Left cardiac atrium (tissue), 4 donors: ENCODE results near the gene KRT40. TPM values are rescaled to one million over a fixed set of nuclear protein-coding genes. Genes with fewer than 3 reads are reported as not detected.

Experiments
- ATAC-seq, 2 donors: fragments of 200-7000 bp; cut with Tn5 transposase; one replicate each; pipeline ENCODE4 v1.9.1; 2020; ENCODE audit warnings: mild to moderate bottlenecking in 2 of 2, moderate library complexity in 2 of 2
- DNase-seq: peaks from one replicate; pipeline ENCODE4 v3.0.0-alpha.2; 2020
- intact Hi-C, 2 donors: fragments of 100-400 bp; cut with DNase I; formaldehyde crosslinking; loops; one replicate each; pipeline versions ENCODE4 v1.14.1 to v1.15.1; 2022 to 2023
- long read RNA-seq: library from polyadenylated mRNA; unstranded; transcript quantifications from one replicate; pipeline ENCODE4 v2.0.0, GENCODE V29; 2021
- total RNA-seq, 2 donors: library from RNA; stranded (reverse); fragmentation: NEBNext Ultra II Directional; extraction: Animal tissue kit (Norgen Biotek cat#: 25700); gene quantifications; one replicate each; pipeline ENCODE4 v1.2.1, GENCODE V29; 2021
- donor health status: DM: no; HTN: yes; CAD: no.
- donor health status: DM: no; HTN: yes; CAD: no; lungs with severe emphysema.
- donor health status: DM: yes; HTN: yes; CAD: no.
- donor health status: Dilated cardiomyopathy.

KRT40 gene
- total RNA-seq = not detected
- long read RNA-seq = 0 reads

- ATAC-seq (no peak), DNase-seq (no peak)
- intact Hi-C loops = no loop called here
Observed at GRCh38 chr17:40984226-40984625, at the start of gene KRT40. TSS of gene KRT40 (minus strand) at chr17:40984326. CDS start at chr17:40984273, 53 bp downstream.

- ATAC-seq = no peak
- intact Hi-C loops = no loop called here
- no peak for DNase-seq
Observed at GRCh38 chr17:41029633-41030245, 45.6 kb upstream of the KRT40 start, which contains the start of gene KRTAP1-4. TSS of gene KRTAP1-4 (minus strand) at chr17:41030195. CDS start at chr17:41030078, 117 bp downstream.

- ATAC-seq (no peak), DNase-seq (no peak)
- intact Hi-C loops = no loop called here
Observed at GRCh38 chr17:41026715-41027471, 42.8 kb upstream of the KRT40 start, which contains the start of gene KRTAP1-5. TSS of gene KRTAP1-5 (minus strand) at chr17:41027208. CDS start at chr17:41027155, 53 bp downstream.

- DNase-seq (no peak), ATAC-seq (no peak)
- intact Hi-C loops = no loop called here
Observed at GRCh38 chr17:41024697-41025096, 40.6 kb upstream of the KRT40 start.

- intact Hi-C loops = no loop called here
- DNase-seq (no peak), ATAC-seq (no peak)
Observed at GRCh38 chr17:41020336-41020735, 36.2 kb upstream of the KRT40 start.

GRCh38 chr17:41019415-41019814, 35.3 kb upstream of the KRT40 start:
- DNase-seq = no peak
- intact Hi-C loops = no loop called here
- no peak for ATAC-seq

- no peak for ATAC-seq
- intact Hi-C loops = no loop called here
Observed at GRCh38 chr17:41018541-41018940, 34.4 kb upstream of the KRT40 start.

GRCh38 chr17:41016578-41017215, 32.6 kb upstream of the KRT40 start:
- intact Hi-C loops = no loop called here
- no peak for DNase-seq
- no peak for ATAC-seq

More at GRCh38 chr17:41018541-41018940, 34.4 kb upstream of the KRT40 start:
- DNase-seq = no peak

- ATAC-seq = no peak
- intact Hi-C loops = no loop called here
- no peak for DNase-seq
Observed at GRCh38 chr17:41015454-41015853, 31.3 kb upstream of the KRT40 start.

- intact Hi-C loops = no loop called here
- DNase-seq (no peak), ATAC-seq (no peak)
Observed at GRCh38 chr17:41013606-41014005, 29.5 kb upstream of the KRT40 start.

GRCh38 chr17:41013181-41013580, 29.1 kb upstream of the KRT40 start:
- no peak for DNase-seq
- intact Hi-C loops = no loop called here
- no peak for ATAC-seq

- no peak for ATAC-seq
- intact Hi-C loops = no loop called here
- DNase-seq = no peak
Observed at GRCh38 chr17:41012326-41013120, 28.4 kb upstream of the KRT40 start.

GRCh38 chr17:41010441-41010840, 26.3 kb upstream of the KRT40 start:
- intact Hi-C loops = no loop called here
- ATAC-seq (no peak), DNase-seq (no peak)

- intact Hi-C loops = no loop called here
- no peak for ATAC-seq
- no peak for DNase-seq
Observed at GRCh38 chr17:41009936-41010335, 25.8 kb upstream of the KRT40 start.

- no peak for ATAC-seq
- DNase-seq = no peak
- intact Hi-C loops = no loop called here
Observed at GRCh38 chr17:41009301-41009760, 25.2 kb upstream of the KRT40 start.

- no peak for DNase-seq
- intact Hi-C loops = no loop called here
- no peak for ATAC-seq
Observed at GRCh38 chr17:41008811-41009210, 24.7 kb upstream of the KRT40 start, which contains the start of gene KRTAP3-1. TSS of gene KRTAP3-1 (minus strand) at chr17:41009128. CDS start at chr17:41009074, 54 bp downstream.

- no peak for ATAC-seq
- DNase-seq = no peak
- intact Hi-C loops = no loop called here
Observed at GRCh38 chr17:41004397-41004796, 20.3 kb upstream of the KRT40 start.

- intact Hi-C loops = no loop called here
- DNase-seq (no peak), ATAC-seq (no peak)
Observed at GRCh38 chr17:41003926-41004325, 19.8 kb upstream of the KRT40 start.

- ATAC-seq (no peak), DNase-seq (no peak)
- intact Hi-C loops = no loop called here
Observed at GRCh38 chr17:41002814-41003213, 18.7 kb upstream of the KRT40 start.
